Measurements from ENCODE around the gene AVEN.
A peak's percentile ranks its signal among the peaks of the same experiment; 100 is the strongest.

The AVEN gene

GRCh38 chr15:34038871-34039789, at the start of gene AVEN:
AVEN (minus strand) TSS chr15:34039204; CDS start chr15:34039046, 158 bp downstream.
- TF ChIP-seq CTCF (IDR thresholded peaks at IDR 0.05; ENCODE audit: low read depth, low read length, missing control alignments) = no peak
- H3K4me3 ChIP-seq (ENCODE audit: low read depth, low read length) = peak within 1 kb of the TSS; percentile 88
- H3K27ac ChIP-seq = peak within 1 kb of the TSS; percentile 90
- no peaks in the 10 kb centered on the region for H3K36me3 ChIP-seq (replicated peaks)
- peak; percentile 16 for DNase-seq
- no peaks in the 10 kb centered on the region for H3K27me3 ChIP-seq (replicated peaks)
- in situ Hi-C loops (cut with HindIII; ENCODE audit: low pct_ligation_motif_present, low sequenced_read_pairs) = no loop called here

DNA sequence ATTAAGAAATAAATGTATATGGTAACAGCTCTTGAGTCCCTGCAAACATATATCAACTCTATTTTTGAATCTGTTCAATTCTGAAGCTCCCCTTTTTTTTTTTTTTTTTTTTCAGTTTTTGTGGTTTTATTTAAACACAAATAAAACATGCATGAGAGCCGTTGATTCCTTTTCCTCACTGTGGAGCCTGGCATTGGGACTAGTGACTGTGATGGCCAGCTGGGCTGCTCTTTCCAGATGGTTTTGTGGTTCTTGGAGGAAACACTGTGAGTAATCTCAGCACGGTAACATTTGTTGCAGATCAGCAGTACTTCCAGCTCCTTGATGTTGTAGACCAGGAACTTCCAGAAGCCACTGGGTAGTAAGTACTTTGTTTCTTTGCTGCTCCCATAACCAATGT, 46.7 kb upstream of the AVEN start:
- H3K36me3 ChIP-seq (replicated peaks) = peaks cover 28% of the 10 kb centered on the region
- no peak for DNase-seq
- in situ Hi-C loops (cut with HindIII; ENCODE audit: low pct_ligation_motif_present, low sequenced_read_pairs) = no loop called here
- H3K27ac ChIP-seq = no peak overlapping the region
- no peak overlapping the region for H3K4me3 ChIP-seq (ENCODE audit: low read depth, low read length)
- no peak for TF ChIP-seq CTCF (IDR thresholded peaks at IDR 0.05; ENCODE audit: low read depth, low read length, missing control alignments)
- H3K27me3 ChIP-seq (replicated peaks) = no peaks in the 10 kb centered on the region

DNA sequence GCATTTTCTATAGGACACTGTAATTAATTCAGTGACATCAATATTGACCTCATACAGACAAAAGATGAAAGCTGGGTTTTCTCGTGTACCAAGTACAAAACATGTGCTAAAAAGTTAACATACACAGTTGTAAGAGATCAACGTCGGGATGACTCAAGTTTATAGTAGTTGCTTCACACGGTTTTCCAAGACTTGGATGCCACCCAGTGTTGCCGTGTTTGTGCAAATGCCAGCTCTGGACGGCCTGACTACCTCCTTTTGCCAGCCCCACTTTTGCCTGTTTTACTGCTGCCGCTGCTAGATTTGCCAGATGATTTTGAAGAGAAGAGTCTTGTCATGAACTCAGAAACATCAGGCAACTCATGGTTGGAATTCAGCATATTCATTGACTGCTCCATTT, 45.1 kb upstream of the AVEN start:
- no peak for DNase-seq
- TF ChIP-seq CTCF (IDR thresholded peaks at IDR 0.05; ENCODE audit: low read depth, low read length, missing control alignments) = no peak
- H3K36me3 ChIP-seq (replicated peaks) = peaks cover 24% of the 10 kb centered on the region
- no peak overlapping the region for H3K27ac ChIP-seq
- H3K27me3 ChIP-seq (replicated peaks) = no peaks in the 10 kb centered on the region
- H3K4me3 ChIP-seq (ENCODE audit: low read depth, low read length) = no peak overlapping the region
- in situ Hi-C loops (cut with HindIII; ENCODE audit: low pct_ligation_motif_present, low sequenced_read_pairs) = no loop called here

- no peak for TF ChIP-seq CTCF (IDR thresholded peaks at IDR 0.05; ENCODE audit: low read depth, low read length, missing control alignments)
- DNase-seq = no peak
- Histone ChIP-seq H3K27ac (no peak overlapping the region), H3K4me3 (ENCODE audit: low read depth, low read length) (no peak overlapping the region), H3K27me3 (replicated peaks) (no peaks in the 10 kb centered on the region), H3K36me3 (replicated peaks) (peaks cover 6% of the 10 kb centered on the region)
- in situ Hi-C loops (cut with HindIII; ENCODE audit: low pct_ligation_motif_present, low sequenced_read_pairs) = no loop called here
These were observed 40.9 kb upstream of the AVEN start for GRCh38 chr15:34079904-34080303.

- no peak overlapping the region for H3K27ac ChIP-seq
- peaks cover 2% of the 10 kb centered on the region for H3K36me3 ChIP-seq (replicated peaks)
- no peaks in the 10 kb centered on the region for H3K27me3 ChIP-seq (replicated peaks)
- no peak for TF ChIP-seq CTCF (IDR thresholded peaks at IDR 0.05; ENCODE audit: low read depth, low read length, missing control alignments)
- DNase-seq = no peak
- in situ Hi-C loops (cut with HindIII; ENCODE audit: low pct_ligation_motif_present, low sequenced_read_pairs) = no loop called here
- H3K4me3 ChIP-seq (ENCODE audit: low read depth, low read length) = no peak overlapping the region
These were observed 39.9 kb upstream of the AVEN start for GRCh38 chr15:34078900-34079299.
